Kidney glomerular epithelial cell (primary cell): ENCODE data around the gene ARHGEF3.
"Not testable (repeated sequence)": the region's sequence is repeated elsewhere in the genome, so short reads cannot be mapped to it uniquely, and the experiment has no call there.

Experiments used
- DNase-seq: peaks from one replicate; lab custom pipeline; 2025; lab: John Stamatoyannopoulos, UW

The ARHGEF3 gene

DNA sequence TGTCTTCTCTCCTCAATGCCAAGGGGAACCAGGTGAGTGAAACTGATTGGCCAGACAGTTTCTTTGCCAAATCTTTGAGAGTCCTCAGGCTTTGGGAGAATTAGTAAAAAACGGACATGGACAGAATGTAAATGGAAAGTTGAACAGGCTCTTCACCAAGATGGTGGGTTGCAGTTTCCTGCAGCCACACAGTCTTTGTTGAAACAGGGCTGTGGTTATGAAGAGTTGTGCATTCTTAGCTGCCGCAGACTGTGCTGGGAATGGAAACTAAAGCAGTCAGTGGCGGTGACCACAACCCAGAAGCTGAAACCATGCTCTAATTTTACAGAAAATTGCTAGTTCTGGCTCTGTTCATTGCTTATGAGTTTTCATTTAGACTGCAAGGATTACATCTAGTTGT, 76.6 kb downstream of the ARHGEF3 start:
- no peak for DNase-seq

DNA sequence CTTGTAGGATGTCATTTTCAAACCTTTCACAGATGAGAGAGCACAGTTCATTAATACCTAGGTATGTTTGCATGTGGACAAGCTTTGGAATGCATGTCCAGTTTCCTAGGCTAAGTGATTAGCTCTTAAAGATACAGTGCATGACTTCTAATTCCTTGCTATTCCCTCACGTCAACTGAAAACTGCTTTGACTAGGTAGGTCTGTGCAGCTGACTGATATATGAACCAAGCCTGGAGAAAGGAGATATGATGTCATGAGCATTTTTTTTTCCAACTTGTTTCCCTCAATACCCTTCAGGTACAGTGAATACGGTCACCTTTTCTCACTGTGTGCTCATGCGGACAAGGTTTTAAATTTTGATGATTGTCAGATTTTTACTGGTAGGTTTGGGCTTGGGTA, 77.1 kb downstream of the ARHGEF3 start:
- DNase-seq = peak; percentile 42

DNA sequence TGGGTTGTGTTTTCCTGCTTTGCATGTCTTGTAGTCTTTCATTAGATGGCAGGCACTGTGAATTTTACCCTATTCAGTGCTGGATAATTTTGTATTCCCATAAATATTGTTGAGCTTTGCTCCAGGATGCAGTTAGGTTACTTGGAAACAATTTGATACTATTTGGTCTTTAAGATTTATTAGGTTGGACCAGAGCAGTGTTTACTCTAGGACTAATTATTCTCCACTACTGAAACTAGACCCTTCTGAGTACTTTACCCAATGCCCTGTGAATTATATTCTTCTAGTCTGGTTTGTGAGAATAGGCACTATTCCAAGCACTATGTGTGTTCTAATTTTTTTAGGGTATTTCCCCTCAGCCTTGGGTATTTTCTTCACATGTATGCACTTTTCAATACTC, 80.9 kb downstream of the ARHGEF3 start:
- DNase-seq = no peak

DNA sequence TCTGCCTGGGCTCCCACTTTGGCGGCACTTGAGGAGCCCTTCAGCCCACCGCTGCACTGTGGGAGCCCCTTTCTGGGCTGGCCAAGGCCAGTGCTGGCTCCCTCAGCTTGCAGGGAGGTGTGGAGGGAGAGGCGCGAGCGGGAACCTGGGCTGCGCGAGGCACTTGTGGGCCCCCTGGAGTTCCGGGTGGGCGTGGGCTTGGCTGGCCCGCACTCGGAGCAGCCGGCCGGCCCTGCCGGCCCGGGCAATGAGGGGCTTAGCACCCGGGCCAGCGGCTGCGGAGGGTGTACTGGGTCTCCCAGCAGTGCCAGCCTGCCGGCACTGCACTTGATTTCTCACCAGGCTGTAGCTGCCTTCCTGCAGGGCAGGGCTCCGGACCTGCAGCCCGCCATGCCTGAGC, 82.9 kb downstream of the ARHGEF3 start:
- DNase-seq = not testable (repeated sequence)

DNA sequence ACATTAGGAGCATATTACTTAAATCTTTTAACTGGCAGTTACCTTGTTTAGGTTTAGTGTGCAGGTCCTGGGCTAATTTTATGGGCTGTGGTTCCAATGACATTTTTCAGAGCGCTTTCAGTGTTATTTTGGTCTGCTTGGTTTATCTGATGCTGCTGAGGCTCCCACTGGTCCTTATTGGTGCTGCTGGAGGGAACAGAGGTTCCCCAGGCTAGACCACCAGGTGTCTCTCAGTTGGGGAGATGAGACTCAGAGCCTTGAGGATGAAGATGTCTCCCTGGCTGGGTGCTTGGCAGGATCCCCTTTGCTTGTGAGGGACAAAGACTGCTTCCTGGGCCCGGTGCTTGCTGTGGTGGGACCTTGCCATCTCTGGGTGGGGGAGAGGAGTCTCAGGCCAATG, 90.4 kb downstream of the ARHGEF3 start:
- no peak for DNase-seq

DNA sequence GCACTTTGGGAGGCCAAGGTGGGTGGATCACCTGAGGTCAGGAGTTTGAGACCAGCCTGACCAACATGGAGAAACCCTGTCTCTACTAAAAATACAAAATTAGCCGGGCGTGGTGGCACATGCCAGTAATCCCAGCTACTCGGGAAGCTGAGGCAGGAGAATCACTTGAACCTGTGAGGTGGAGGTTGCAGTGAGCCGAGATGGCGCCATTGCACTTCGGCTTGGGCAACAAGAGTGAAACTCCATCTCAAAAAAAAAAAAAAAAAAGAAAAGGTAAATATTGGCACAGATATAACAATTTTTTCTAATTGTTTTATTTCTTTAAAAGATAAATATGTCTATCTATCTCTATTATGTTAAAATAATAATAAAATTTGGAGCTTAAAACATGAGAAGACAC, 94.3 kb downstream of the ARHGEF3 start:
- DNase-seq = not testable (repeated sequence)

DNA sequence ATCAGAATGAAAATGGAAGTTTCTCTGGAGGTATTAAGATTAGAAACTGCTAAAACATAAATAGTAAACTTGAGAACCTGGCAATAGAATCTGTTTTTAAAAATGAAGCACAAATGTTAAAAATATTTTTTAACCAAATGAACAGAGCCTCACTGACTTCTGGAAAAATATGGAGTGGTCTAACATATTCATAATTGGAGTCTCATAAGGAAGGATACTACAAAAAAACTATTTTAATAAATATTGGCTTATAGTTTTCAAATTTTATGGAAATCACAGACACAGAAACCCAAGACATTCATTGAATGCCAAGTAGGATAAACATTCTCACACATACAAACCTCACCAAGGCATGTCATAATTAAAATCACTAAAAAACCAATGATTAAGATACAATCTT, 95.1 kb downstream of the ARHGEF3 start:
- no peak for DNase-seq

DNA sequence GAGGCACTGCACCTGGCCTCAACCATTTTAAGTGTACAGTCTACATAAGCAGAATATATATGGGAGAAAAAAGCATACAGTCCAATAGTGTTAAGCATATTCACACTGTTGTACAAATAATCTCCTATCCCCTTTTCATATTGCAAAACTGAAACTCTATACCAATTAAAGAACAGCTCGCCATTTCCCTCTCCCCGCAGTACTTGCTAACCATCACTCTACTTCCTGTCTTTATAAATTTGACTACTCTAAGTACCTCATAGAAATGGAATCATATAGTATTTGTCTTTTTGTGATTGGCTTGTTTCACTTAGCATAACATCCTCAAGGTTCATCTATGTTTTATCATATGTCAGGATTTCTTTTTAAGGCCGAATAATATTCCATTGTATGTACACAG, 97.0 kb downstream of the ARHGEF3 start:
- DNase-seq = no peak

DNA sequence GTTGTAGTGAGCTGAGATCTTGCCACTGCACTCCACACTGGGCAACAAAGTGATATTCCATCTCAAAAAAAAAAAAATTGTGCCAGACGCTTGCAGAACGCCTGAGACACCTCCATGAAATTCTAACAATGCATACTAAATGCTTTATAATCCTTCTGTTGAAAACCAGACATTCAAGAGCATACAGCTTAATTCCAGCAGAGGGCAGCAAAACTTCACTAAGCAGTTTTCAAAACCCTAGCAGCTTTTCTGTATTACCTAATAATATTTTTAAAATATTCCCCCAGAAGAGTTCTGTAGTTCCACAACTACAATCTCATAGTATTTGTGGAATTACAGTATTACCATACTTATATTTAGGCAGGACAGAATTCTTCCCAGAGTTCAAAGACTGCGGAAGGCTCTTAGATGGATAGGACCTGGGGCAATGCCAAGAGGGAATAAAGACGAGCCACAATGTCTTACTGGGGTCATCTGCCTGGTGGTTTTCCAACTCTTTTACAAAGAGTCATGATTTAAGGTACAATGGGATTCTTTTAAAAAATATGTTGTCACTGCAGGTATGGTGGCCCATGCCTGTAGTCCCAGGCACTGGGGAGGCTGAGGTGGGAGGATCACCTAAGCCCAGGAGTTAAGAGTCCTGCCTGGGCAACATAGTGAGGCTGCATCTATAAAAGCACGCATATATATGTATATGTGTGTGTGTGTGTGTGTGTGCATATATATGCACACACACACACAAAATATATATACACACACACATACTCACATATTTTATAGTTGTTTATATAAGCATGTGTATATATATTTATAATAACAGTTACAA, 99.0 kb downstream of the ARHGEF3 start:
- peak; percentile 62 for DNase-seq

DNA sequence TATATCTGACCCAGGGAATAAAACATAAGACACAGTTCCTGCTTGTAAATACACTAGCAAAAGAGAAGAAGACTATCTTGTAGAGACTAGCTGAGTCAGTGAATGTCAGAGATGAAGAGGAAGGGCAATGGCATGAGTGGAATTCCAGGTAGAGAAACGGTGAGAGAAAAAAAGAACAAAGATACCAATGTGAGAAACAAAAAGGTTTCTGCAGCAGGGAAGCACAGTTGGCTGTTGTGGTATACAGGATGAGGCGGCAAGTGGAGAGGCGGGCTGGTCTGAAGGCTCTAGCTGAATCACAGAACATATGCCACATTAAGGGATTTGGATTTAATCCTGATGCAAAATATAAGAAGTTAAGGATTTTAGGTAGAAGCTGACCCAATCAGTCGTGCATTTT, 101.6 kb downstream of the ARHGEF3 start:
- no peak for DNase-seq

DNA sequence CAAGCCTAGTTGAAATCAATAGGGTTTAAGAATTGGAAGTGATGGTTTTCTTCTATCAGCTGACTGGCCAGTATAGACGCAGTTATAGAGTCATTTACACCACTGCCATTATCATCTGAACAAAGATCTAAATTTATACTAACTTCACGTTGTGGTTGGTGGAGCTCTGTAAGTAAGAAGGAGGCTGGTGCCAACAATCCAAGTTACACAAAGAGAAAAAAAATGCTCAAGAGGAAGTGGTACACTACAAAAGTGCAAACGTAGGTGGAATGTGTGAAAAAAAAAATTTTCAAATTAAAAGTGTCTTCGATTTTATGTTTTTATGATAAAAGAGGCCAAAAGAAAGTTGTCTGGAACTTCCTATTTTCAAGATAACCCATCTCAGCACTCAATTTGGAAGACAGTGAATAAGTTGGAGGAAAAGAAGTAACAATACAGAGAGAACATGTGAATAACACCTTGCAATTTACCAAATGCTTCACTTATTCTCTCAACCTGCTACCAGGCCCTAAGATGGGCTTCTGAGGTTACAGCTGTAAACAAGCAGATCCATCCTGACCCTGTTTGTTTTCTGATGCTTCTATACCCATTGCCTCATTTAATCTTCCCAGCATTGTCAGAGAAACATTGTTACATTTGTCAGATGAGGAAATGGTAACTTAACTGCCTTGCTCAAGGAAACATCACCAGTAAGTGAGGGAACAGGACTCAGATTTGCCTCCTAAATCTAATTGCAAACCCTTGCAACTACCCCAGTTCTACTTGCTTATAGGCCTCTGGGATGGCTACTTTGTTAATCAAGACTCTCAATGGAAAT, 106.7 kb downstream of the ARHGEF3 start:
- no peak for DNase-seq

DNA sequence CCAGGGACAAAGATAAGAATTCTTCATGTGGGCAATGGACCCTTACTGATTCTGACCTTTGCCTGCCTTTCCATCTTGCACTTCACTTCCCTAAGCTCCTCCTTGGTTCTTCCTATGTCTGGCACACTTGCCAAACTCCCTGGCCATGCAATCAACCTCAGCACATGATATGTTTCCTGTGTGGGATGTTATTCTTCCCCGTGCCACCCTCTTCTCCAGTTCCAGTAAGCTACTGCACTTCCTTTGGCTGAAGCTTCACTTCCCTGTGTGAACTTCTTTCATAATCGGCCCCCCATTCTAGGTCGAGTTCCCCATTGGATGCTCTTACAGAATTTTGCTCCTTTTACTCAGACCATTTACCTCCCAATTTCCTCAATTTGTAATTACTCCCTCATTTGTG, 108.0 kb downstream of the ARHGEF3 start:
- DNase-seq = no peak

DNA sequence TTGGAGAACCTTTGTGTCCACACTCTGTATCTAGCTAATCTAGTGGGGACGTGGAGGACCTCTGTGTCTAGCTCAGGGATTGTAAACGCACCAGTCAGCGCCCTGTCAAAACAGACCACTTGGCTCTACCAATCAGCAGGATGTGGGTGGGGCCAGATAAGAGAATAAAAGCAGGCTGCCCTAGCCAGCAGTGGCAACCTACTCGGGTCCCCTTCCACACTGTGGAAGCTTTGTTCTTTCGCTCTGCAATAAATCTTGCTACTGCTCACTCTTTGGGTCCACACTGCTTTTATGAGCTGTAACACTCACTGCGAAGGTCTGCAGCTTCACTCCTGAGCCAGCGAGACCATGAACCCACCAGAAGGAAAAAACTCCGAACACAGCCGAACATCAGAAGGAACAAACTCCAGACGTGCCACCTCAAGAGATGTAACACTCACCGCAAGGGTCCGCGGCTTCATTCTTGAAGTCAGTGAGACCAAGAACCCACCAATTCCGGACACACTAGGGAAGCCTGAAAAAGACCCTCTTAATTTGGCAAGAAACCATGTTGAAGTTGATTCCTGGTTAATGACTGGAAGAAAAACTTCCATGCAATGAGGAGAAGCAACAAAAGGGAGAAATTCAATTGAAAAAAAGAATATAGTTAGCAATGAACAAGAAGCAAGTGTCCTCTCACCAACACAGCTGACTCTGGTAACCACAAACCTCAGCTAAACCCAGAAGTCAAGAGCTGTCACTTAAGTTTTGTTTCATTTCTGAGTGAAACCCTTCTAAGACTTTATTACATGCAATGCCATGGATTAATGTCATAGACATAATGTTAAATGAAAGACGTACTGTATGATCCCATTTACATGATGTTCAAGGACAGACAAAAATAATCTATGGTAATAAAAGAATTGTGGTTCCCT, 109.0 kb downstream of the ARHGEF3 start:
- DNase-seq = not testable (repeated sequence)

DNA sequence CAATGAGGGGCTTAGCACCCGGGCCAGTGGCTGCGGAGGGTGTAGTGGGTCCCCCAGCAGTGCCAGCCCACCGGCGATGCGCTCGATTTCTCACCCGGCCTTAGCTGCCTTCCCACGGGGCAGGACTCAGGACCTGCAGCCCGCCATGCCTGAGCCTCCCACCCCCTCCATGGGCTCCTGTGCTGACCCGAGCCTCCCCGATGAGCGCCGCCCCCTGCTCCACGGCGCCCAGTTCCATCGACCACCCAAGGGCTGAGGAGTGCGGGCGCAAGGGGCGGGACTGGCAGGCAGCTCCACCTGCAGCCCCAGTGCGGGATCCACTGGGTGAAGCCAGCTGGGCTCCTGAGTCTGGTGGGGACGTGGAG, 109.8 kb downstream of the ARHGEF3 start:
- not testable (repeated sequence) for DNase-seq

DNA sequence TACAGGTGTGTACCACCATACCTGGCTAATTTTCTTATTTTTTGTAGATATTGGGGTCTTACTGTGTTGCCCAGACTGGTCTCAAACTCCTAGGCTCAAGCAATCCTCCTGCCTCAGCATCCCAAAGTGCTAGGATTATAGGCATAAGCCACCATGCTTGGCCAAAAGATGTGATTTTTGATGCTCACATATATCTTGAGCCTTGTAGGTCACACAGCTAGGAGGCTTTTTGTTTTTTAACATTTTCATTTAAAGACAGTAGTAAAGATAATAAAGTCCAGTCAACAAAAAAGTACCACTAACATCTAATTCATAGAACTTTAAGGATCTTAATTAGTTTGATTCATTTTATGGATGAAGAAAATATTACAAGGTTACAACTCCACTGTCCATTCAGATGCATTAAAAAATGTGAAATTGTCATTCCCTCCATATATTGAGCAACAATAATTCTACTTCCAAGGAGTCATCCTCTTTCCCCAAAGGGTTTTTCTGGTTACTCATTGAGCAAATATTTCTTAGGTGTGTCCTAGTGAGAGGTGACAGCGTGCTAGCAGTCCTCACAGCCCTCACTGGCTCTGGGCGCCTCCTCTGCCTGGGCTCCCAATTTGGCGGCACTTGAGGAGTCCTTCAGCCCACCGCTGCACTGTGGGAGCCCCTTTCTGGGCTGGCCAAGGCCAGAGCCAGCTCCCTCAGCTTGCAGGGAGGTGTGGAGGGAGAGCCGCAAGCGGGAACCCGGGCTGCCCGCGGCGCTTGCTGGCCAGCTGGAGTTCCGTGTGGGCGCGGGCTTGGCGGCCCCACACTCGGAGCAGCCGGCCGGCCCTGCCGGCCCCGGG, 110.4 kb downstream of the ARHGEF3 start:
- no peak for DNase-seq

DNA sequence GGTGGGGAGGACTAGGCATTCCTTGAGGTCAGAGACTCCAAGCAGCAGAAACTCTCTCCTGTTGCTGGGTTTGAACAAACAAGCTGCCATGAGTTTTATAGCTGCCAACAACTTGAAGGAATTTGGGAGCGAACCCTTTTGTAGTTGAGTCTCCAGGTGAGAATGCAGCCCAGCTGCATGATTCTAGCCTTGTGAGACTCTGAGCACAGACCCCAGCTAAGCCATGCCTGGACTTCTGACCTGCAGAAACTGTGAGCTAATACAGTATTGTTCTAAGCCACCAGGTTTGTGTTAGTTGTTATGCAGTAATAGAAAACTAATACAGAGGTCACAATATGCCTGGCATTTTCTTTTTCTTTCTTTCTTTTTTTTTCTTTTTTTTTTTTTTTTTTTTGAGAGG, 112.4 kb downstream of the ARHGEF3 start:
- DNase-seq = no peak

DNA sequence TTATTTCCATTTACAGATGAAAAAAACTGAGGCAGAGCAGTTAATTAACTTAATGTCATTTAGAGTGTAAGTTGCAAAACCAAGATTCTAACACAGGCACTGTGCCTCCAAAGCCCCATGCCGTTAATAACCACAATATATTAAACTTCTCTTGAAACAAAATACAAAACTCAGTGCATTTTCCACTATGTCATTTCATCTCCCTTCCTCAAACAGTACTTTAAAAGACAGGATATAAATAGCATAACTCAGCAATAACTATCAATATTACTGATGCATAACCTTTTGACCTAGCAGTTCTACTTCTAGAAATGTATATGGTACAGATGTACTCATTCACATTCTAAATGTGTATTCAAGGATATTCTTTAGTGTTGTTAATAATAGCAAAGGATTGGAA, 113.6 kb downstream of the ARHGEF3 start:
- DNase-seq = no peak

DNA sequence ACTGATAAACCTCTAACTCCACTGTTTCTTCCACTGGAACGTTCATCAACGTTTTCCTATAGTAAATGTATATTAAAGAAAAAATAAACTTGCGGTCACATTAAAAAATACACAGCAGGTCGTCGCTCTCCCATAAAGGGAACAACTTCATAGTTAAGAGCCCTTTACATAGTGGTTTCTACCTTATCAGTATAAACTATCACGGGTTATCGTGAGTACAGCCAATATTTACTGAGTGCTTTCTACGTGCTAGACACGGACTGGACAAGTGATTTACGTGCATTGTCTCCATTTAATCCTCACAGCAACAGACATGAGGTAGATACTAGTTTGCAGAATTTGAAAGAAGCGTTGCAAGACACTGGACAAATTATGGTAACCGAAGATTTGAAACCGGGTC, 117.7 kb downstream of the ARHGEF3 start:
- no peak for DNase-seq

DNA sequence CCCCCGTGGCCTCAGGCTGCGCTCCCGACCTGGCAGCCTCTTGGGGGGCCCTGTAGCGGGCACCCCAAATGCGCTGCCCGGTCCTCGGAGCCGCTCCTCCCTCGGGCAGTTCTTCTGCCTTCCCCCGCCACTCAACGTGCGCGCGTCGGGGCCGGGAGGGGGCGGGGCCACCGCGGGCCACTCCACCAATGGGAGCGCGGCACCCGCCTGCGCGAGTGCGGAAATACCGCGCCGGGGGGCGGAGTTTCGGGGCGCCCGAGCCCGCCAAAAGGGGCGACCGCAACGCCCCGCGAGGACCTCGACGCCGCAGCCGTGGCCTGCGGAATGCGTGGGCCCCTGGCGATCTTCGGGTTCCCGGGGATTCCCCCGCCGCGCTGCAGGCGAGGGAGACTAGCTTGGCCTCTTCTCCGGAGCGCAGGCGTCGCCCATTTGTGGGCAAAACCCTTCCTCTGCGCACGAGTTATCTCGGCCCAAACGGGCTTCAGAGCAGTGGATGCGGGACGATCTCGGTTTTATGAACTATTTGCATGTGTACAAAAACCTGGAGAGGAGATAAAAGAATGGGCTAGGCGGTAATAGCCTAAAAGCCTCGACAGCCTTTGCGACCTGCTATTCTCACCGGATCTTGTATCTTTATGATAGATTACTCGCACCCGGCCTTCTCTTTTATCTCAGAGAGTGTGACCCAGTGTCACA, 118.5 kb downstream of the ARHGEF3 start, which contains the start of gene TASOR:
TASOR (minus strand) TSS at position 144 of the 696 bp plus-strand sequence. CDS start 259 bp downstream, outside the sequence.
- DNase-seq = peak; percentile 37

DNA sequence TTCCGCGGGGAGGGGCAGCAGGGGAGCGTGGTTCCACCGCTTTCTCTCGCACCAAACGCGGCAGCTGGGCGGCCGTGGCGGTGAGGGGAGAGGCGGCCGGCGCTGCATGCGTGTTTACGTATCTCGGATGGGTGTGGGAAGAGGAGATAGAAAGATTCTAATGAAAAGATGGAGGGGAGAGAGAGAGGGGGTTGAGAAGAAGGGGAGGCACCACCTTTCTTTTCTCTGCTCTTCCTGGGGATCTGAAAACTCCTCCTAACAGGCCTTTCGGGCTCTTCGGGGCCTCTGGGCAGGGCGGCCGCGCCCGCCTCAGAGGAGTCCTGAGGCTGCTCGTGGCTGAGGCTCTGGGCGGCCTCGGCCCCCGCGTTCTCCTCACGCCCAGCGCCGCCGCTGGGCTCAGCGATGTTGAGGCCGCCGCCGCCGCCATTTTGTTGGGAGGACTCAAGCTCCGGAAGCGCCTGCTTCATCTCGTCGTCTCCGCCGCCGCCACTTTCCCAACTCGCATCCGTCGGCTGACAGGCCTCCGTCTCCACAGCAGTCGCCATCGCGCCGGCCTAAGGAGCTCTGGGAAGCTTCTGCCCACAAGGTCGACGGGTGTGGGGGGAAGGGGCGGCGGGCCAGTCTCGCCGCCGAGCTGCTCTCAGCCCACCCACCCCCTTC, 119.2 kb downstream of the ARHGEF3 start:
- peak; percentile 66 for DNase-seq
